ENCODE results near the gene ZNF518B.

DNA sequence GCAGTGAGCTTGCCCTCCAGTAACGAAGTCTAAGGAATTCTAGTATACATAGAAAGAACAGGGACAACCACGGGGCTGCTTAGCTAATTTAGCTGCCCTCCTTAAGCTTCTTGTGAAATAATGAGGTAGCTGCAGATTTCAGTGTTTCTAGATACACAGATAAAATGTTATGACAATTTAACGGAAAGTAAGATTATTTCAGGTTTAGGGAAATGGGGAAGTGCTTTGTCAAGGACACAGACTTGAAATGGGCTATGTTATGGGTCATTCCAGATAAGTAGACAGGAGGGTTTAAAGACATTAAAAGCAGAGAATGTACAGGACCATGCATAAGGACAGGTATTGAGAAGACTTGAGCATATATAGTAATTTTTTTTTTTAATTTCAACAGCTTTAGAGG, 34.2 kb upstream of the ZNF518B start:
- TF ChIP-seq, protein P1, sequence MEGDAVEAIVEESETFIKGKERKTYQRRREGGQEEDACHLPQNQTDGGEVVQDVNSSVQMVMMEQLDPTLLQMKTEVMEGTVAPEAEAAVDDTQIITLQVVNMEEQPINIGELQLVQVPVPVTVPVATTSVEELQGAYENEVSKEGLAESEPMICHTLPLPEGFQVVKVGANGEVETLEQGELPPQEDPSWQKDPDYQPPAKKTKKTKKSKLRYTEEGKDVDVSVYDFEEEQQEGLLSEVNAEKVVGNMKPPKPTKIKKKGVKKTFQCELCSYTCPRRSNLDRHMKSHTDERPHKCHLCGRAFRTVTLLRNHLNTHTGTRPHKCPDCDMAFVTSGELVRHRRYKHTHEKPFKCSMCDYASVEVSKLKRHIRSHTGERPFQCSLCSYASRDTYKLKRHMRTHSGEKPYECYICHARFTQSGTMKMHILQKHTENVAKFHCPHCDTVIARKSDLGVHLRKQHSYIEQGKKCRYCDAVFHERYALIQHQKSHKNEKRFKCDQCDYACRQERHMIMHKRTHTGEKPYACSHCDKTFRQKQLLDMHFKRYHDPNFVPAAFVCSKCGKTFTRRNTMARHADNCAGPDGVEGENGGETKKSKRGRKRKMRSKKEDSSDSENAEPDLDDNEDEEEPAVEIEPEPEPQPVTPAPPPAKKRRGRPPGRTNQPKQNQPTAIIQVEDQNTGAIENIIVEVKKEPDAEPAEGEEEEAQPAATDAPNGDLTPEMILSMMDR (conservative IDR thresholded peaks at IDR 0.05): no peak
- no peak for TF ChIP-seq ZFX (IDR thresholded peaks at IDR 0.05)

Measured in C4-2B (cell line).